GM19193 (cell line): ENCODE results near the gene ANKRD40CL.

ENCODE experiments used
- POLR2A ChIP-seq: IDR thresholded peaks from 4 replicates; pipeline ENCODE4 v1.6.1; 2011; ENCODE audit not compliant: insufficient read depth, insufficient read length; ENCODE audit errors: extremely low read depth

ANKRD40CL gene

GRCh38 chr17:50715471-50715870, 51.8 kb downstream of the ANKRD40CL start:
- TF ChIP-seq POLR2A = no peak

GRCh38 chr17:50712641-50713040, 54.7 kb downstream of the ANKRD40CL start:
- TF ChIP-seq POLR2A = no peak
